ENCODE data around the gene ACP7. TPM values are rescaled to one million over a fixed set of nuclear protein-coding genes. Genes with fewer than 3 reads are reported as not detected.
A peak's percentile ranks its signal among the peaks of the same experiment; 100 is the strongest.

The ACP7 gene
- total and polyA plus RNA-seq, 2 experiments from 2014 or later: not detected

GRCh38 chr19:39138221-39139211 is 54.3 kb downstream of the ACP7 start:
- Histone ChIP-seq H3K4me3 (no peak overlapping the region), H3K4me1 (ENCODE audit: low read depth) (peaks cover 40% of the 10 kb centered on the region), H3K27me3 (no peaks in the 10 kb centered on the region), H3K36me3 (no peaks in the 10 kb centered on the region), H3K9me3 (ENCODE audit: low read depth) (no peaks in the 10 kb centered on the region), H3K27ac (peak overlapping the region; percentile 86)
- TF ChIP-seq CTCF (IDR thresholded peaks at IDR 0.05; ENCODE audit: low read depth, low read length): no peak
- no peak for DNase-seq (ENCODE audit: low read depth in 1 of 2, low spot score in 1 of 2)

DNA sequence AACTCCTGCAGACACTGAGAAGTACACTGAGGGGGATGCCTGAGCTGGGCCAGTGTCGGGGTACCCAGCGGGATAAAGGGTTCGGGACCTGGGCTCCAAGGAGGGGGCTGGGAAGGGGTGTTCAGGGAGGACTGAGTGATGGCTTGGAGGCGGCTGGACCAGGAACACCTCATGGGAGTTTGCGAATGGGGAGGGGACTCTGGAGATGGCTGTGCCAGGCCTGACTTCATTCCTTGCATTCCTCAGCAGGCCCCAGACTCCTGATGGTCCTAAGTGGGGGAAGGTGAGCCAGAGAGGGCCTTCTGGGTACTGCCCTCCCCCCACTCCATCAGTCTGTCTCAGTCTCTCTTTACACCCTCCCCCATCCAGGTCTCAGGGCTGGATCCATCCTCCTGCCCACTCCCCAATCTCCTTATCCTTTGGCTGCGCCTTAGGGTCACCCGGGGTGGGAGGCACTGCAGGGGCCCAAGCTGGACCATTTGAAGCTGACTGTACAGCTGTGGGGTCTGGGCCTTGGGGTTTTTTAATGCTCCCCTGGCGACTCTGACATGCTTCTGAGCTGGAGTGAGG is 55.2 kb downstream of the ACP7 start:
- H3K9me3 ChIP-seq (ENCODE audit: low read depth): no peaks in the 10 kb centered on the region
- no peaks in the 10 kb centered on the region for H3K27me3 ChIP-seq
- TF ChIP-seq CTCF (IDR thresholded peaks at IDR 0.05; ENCODE audit: low read depth, low read length): no peak
- H3K36me3 ChIP-seq: no peaks in the 10 kb centered on the region
- H3K4me1 ChIP-seq (ENCODE audit: low read depth): peaks cover 35% of the 10 kb centered on the region
- H3K27ac ChIP-seq: peak overlapping the region; percentile 86
- DNase-seq (ENCODE audit: low read depth in 1 of 2, low spot score in 1 of 2): peak; percentile 18 to 74
- H3K4me3 ChIP-seq: no peak overlapping the region

DNA sequence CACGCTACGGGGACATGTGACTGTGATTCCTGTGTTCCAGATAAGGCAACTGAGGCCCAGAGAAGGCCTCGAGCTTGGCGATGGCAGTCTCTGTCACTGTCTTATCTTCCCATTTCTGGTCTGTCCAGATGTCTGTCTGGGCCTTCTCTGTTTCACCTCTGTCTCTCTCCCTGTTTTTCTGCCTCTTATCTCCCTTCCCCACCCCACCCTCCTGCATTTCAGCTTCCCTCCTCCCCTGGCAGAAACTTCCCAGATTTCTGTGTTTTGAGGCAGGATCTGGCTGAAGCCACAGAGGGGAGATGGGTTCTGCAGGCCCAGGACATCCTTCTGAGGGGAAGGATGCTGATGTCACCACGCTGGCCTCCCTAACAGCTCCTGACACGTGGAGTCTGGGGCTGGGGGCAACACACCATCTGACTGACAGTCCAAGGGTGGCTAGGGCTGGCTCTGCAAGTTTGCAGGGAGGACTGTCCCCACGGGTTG is 55.8 kb downstream of the ACP7 start:
- peak overlapping the region; percentile 86 for H3K27ac ChIP-seq
- no peaks in the 10 kb centered on the region for H3K9me3 ChIP-seq (ENCODE audit: low read depth)
- no peak for DNase-seq (ENCODE audit: low read depth in 1 of 2, low spot score in 1 of 2)
- peaks cover 38% of the 10 kb centered on the region for H3K4me1 ChIP-seq (ENCODE audit: low read depth)
- H3K4me3 ChIP-seq: no peak overlapping the region
- no peaks in the 10 kb centered on the region for H3K27me3 ChIP-seq
- TF ChIP-seq CTCF (IDR thresholded peaks at IDR 0.05; ENCODE audit: low read depth, low read length): no peak
- H3K36me3 ChIP-seq: no peaks in the 10 kb centered on the region

GRCh38 chr19:39140594-39140993 is 56.4 kb downstream of the ACP7 start:
- Histone ChIP-seq H3K27ac (peak overlapping the region; percentile 86), H3K4me1 (ENCODE audit: low read depth) (peaks cover 36% of the 10 kb centered on the region)
- no peak for DNase-seq (ENCODE audit: low read depth in 1 of 2, low spot score in 1 of 2)

GRCh38 chr19:39141929-39142328 is 57.8 kb downstream of the ACP7 start:
- DNase-seq (ENCODE audit: low read depth in 1 of 2, low spot score in 1 of 2): no peak
- TF ChIP-seq CTCF (IDR thresholded peaks at IDR 0.05; ENCODE audit: low read depth, low read length): no peak
- Histone ChIP-seq H3K4me3 (no peak overlapping the region), H3K4me1 (ENCODE audit: low read depth) (peaks cover 38% of the 10 kb centered on the region), H3K36me3 (no peaks in the 10 kb centered on the region), H3K27ac (no peak overlapping the region), H3K9me3 (ENCODE audit: low read depth) (no peaks in the 10 kb centered on the region), H3K27me3 (no peaks in the 10 kb centered on the region)

More at GRCh38 chr19:39140594-39140993, 56.4 kb downstream of the ACP7 start:
- TF ChIP-seq CTCF (IDR thresholded peaks at IDR 0.05; ENCODE audit: low read depth, low read length): no peak
- H3K27me3 ChIP-seq: no peaks in the 10 kb centered on the region
- H3K36me3 ChIP-seq: no peaks in the 10 kb centered on the region
- no peaks in the 10 kb centered on the region for H3K9me3 ChIP-seq (ENCODE audit: low read depth)
- H3K4me3 ChIP-seq: no peak overlapping the region

Data from cardiac muscle cell (in vitro differentiated cells and primary cell).